ENCODE data around the gene TRIOBP. TPM values are rescaled to one million over a fixed set of nuclear protein-coding genes. Genes with fewer than 3 reads are reported as not detected.

Gene TRIOBP
- total and polyA plus RNA-seq, 8 donors: 57.4 to 84.9 (median 71.4) TPM

DNA sequence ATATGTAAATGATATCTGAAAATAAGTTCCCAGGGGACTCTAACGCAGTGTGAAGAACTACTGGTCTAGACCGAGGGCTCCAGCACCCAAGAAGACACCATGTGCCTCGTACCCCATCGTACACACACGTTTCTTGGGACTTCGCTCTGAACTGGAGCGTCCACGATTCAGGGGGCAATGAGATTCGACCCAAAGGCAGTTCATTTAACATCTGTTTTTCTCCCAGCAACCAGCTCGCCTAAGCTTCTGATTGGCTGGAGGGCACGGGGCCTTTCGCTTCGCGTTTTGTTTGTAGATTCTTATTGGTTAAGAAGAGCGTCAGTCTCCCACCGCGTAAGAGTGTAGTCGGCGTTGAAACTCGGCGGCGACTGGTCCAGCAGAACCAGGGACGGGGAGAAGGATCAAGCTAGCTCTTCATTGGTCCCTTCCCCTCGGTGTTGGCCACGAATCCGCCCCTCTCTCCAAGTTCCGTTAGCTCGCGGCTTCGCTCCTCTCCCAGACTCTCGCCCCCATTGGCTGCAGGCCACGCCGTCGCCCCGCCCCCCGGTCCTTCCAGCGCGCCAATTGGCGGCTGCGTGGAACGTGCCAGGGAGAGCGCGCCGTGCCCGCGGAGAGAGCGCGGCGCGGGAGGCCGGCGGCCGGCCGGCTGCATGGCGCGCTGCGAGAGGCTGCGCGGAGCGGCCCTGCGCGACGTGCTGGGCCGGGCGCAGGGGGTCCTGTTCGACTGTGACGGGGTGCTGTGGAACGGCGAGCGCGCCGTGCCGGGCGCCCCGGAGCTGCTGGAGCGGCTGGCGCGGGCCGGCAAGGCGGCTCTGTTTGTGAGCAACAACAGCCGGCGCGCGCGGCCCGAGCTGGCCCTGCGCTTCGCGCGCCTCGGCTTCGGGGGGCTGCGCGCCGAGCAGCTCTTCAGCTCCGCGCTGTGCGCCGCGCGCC lies 38.4 kb upstream of the TRIOBP start, which contains the start of gene PDXP:
PDXP (plus strand) TSS at position 591 of the 933 bp plus-strand sequence; CDS start at position 651, 60 bp downstream.
- Histone ChIP-seq H3K36me3 (peaks cover 0 to 16% of the 10 kb centered on the region in 2 donors), H3K4me3 (peak within 1 kb of the TSS; percentile 31 to 49), H3K4me1 (peaks cover 13 to 41% of the 10 kb centered on the region in 2 donors), H3K9me3 (no peaks in the 10 kb centered on the region), H3K27ac (peak within 1 kb of the TSS; percentile 61 to 81), H3K27me3 (no peaks in the 10 kb centered on the region)
- TF ChIP-seq, protein P1, sequence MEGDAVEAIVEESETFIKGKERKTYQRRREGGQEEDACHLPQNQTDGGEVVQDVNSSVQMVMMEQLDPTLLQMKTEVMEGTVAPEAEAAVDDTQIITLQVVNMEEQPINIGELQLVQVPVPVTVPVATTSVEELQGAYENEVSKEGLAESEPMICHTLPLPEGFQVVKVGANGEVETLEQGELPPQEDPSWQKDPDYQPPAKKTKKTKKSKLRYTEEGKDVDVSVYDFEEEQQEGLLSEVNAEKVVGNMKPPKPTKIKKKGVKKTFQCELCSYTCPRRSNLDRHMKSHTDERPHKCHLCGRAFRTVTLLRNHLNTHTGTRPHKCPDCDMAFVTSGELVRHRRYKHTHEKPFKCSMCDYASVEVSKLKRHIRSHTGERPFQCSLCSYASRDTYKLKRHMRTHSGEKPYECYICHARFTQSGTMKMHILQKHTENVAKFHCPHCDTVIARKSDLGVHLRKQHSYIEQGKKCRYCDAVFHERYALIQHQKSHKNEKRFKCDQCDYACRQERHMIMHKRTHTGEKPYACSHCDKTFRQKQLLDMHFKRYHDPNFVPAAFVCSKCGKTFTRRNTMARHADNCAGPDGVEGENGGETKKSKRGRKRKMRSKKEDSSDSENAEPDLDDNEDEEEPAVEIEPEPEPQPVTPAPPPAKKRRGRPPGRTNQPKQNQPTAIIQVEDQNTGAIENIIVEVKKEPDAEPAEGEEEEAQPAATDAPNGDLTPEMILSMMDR (IDR thresholded peaks at IDR 0.05): no peak
- ATAC-seq (peak; percentile 98), DNase-seq (peak; percentile 98 to 100 (median 99))
- intact Hi-C loops (cut with DNase I): no loop called here

DNA sequence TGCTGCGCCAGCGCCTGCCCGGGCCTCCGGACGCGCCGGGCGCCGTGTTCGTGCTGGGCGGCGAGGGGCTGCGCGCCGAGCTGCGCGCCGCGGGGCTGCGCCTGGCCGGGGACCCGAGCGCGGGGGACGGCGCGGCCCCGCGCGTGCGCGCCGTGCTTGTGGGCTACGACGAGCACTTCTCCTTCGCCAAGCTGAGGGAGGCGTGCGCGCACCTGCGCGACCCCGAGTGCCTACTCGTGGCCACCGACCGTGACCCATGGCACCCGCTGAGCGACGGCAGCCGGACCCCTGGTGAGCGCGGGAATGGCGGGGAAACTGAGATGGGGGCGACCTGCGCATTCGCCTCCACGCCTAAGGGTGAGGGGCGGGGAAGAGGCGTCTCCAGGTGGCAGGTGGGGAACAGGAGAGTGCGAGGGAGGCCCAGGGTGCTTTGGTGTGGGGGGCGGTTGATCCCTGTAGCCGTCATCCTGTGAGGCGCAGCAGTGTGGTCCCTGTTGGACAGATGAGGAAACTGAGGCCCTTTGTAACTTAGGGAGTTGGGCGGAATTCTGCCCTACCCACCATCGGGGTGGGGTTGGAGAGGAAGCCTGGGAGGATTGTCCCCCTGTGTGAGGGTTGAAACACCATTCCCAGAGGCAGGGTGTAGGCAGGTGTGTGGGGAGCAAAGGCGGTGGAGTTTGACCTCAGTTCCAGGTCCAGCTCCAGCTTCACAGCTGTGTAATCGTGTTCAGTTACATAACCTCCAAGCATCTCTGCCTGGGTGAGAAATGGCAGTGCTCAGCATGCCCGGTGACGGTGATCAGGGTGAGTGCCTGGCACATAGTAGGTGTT lies 37.6 kb upstream of the TRIOBP start:
- intact Hi-C loops (cut with DNase I): no loop called here
- H3K4me3 ChIP-seq: peak overlapping the region; percentile 27 to 49
- H3K36me3 ChIP-seq: peaks cover 0 to 8% of the 10 kb centered on the region in 2 donors
- no peaks in the 10 kb centered on the region for H3K9me3 ChIP-seq
- no peak overlapping the region for H3K27ac ChIP-seq
- no peaks in the 10 kb centered on the region for H3K27me3 ChIP-seq
- TF ChIP-seq, protein P1 (IDR thresholded peaks at IDR 0.05): no peak
- ATAC-seq (no peak), DNase-seq (peak in 1 of 4 donors; percentile 82)
- peaks cover 13 to 41% of the 10 kb centered on the region in 2 donors for H3K4me1 ChIP-seq

DNA sequence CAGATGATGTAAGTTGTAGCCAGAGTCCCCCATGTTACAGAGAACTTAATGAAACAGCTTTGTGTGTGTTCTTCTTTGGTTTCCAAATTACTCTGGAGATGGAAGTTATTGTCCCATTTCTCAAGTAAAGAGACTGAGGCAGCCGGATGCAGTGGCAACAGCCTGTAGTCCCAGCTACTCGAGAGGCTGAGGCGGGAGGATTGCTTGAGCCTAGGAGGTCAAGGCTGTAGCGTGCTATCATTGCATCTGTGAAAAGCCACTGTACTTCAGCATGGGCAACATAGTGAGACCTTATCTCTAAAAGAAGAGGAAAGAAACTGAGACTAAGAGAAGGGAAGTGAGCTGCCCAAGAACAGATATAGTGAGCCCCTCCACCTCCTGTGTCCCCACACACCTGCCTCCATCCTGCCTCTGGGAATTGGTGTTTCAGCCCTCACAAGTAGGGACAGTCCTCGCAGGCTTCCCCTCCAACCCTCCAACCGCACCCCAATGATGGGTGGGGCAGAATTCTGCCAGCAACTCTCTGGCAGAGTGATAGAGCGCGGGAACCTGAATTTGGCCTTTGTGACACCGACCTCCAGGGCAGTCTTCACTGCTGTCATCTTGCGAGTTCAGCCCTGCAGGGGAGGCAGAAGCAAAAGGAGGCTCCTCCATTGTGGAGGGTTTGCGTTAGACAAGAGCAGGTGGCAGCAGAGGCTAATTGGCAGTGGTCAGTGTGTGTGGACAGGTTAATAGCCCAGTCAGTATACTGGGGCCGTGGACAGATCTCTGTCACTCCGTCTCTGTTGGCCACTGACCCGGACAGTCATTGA lies 36.7 kb upstream of the TRIOBP start:
- peak overlapping the region in 1 of 2 donors; percentile 49 for H3K4me3 ChIP-seq
- no peak for ATAC-seq
- TF ChIP-seq, protein P1 (IDR thresholded peaks at IDR 0.05): no peak
- peaks cover 0 to under 1% of the 10 kb centered on the region in 2 donors for H3K36me3 ChIP-seq
- H3K9me3 ChIP-seq: no peaks in the 10 kb centered on the region
- H3K27ac ChIP-seq: no peak overlapping the region
- intact Hi-C loops (cut with DNase I): no loop called here
- DNase-seq: no peak
- H3K27me3 ChIP-seq: no peaks in the 10 kb centered on the region
- peaks cover 13 to 41% of the 10 kb centered on the region in 2 donors for H3K4me1 ChIP-seq

DNA sequence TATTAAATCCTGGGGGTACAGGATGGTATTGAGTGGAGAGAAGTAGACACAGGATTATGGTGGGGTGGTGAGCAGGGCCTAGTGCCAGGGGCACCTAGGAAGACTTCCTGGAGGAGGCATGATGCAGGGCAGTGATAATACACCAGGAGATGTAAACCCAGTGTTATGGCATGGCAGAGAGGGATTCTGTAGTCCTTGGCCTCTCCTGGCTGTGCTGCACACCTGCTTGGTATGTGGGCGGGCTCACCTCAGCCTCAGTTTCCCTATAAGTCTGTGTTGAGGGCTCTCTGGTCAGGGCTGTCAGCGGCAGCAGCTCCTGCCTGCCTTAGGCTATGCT lies 36.2 kb upstream of the TRIOBP start:
- Histone ChIP-seq H3K4me1 (peaks cover 13 to 41% of the 10 kb centered on the region in 2 donors), H3K36me3 (peaks cover 0 to 5% of the 10 kb centered on the region in 2 donors), H3K9me3 (no peaks in the 10 kb centered on the region), H3K4me3 (no peak overlapping the region), H3K27me3 (no peaks in the 10 kb centered on the region), H3K27ac (no peak overlapping the region)
- DNase-seq: no peak
- intact Hi-C loops (cut with DNase I): no loop called here
- TF ChIP-seq, protein P1 (IDR thresholded peaks at IDR 0.05): no peak
- ATAC-seq: no peak
